ENCODE measurements around the gene INHBE. TPM values are rescaled to one million over a fixed set of nuclear protein-coding genes. Genes with fewer than 3 reads are reported as not detected.
A peak's percentile ranks its signal among the peaks of the same experiment; 100 is the strongest.

The INHBE gene
- total RNA-seq, 4 donors from 2014 or later: not detected

DNA sequence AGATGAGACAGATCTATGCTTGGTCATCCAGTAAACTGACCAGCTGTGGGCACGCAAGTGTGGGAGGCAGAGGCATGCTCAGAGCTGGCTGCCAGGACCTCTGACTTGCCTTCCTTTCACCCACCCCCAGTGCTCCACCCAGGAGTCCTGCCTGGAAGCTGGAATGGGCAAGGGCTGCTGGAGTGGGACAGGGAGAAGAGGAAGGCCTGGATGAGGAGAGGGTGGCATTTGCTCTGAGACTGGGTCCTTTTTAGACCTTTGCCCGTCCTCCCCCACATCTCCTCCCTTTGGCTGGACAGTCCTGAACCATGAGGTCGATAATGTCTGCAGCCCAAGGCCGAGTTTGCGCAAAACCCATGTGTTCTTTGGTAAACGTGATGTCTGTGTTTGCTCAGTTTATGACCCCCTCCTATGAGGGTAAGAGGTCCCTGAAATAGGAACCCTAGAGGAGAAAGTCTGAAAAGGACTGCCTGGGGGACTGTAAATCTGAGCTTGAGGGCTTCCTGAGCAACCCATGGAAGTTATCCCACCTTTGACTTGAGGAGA, 3.8 kb upstream of the INHBE start:
- H3K4me3 ChIP-seq: no peak overlapping the region
- H3K9me3 ChIP-seq: no peaks in the 10 kb centered on the region
- H3K36me3 ChIP-seq: no peaks in the 10 kb centered on the region
- intact Hi-C loops (cut with DNase I; ENCODE audit: low total_unique reads): no loop called here
- TF ChIP-seq, protein P1, sequence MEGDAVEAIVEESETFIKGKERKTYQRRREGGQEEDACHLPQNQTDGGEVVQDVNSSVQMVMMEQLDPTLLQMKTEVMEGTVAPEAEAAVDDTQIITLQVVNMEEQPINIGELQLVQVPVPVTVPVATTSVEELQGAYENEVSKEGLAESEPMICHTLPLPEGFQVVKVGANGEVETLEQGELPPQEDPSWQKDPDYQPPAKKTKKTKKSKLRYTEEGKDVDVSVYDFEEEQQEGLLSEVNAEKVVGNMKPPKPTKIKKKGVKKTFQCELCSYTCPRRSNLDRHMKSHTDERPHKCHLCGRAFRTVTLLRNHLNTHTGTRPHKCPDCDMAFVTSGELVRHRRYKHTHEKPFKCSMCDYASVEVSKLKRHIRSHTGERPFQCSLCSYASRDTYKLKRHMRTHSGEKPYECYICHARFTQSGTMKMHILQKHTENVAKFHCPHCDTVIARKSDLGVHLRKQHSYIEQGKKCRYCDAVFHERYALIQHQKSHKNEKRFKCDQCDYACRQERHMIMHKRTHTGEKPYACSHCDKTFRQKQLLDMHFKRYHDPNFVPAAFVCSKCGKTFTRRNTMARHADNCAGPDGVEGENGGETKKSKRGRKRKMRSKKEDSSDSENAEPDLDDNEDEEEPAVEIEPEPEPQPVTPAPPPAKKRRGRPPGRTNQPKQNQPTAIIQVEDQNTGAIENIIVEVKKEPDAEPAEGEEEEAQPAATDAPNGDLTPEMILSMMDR (IDR thresholded peaks at IDR 0.05): no peak
- no peak for TF ChIP-seq POLR2A (IDR thresholded peaks at IDR 0.05)
- H3K4me1 ChIP-seq: peaks cover 0 to 7% of the 10 kb centered on the region in 2 donors
- DNase-seq: no peak
- no peak overlapping the region for H3K27ac ChIP-seq
- H3K27me3 ChIP-seq: no peaks in the 10 kb centered on the region

DNA sequence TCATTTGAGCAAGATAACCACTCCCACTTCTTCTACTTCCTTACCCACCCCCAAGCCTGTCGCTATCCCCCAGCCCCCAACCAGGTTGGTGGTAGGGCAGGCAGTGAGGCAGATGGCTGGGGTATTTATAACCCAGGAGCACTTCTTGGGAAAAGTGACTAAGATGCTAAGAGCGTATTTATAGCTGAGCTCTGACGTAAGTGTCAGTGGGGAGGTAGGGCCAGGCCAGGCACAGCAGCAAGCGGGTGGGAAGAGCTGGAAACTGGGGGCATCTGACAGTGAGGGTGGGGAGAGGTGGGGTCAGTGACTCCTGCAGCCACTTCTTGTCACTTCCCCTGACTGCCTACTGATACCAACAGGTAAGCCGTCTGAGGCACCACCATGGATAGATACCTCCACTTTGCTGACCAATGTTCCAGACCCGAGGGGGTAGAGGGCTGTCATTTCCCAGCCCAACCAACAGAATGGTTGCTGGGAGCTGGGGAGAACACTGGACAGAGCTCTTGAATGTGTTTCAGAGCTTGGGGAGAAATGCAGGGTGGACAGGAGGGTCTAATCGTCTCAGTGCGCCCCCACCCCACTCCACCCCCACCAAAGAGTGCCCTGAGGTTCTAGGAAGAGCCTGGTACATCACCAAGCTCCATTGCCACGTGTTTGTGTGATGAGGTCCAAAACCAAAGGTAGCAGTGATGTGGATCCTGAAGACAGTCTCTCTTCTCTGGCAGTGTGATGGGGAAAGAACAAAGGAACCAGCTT, 2.7 kb upstream of the INHBE start:
- Histone ChIP-seq H3K4me3 (no peak overlapping the region), H3K9me3 (no peaks in the 10 kb centered on the region), H3K4me1 (peaks cover 0 to 7% of the 10 kb centered on the region in 2 donors), H3K36me3 (no peaks in the 10 kb centered on the region), H3K27ac (peak overlapping the region; percentile 27 to 57), H3K27me3 (no peaks in the 10 kb centered on the region)
- no peak for DNase-seq
- TF ChIP-seq, protein P1 (IDR thresholded peaks at IDR 0.05): no peak
- no peak for TF ChIP-seq POLR2A (IDR thresholded peaks at IDR 0.05)
- intact Hi-C loops (cut with DNase I; ENCODE audit: low total_unique reads): no loop called here

DNA sequence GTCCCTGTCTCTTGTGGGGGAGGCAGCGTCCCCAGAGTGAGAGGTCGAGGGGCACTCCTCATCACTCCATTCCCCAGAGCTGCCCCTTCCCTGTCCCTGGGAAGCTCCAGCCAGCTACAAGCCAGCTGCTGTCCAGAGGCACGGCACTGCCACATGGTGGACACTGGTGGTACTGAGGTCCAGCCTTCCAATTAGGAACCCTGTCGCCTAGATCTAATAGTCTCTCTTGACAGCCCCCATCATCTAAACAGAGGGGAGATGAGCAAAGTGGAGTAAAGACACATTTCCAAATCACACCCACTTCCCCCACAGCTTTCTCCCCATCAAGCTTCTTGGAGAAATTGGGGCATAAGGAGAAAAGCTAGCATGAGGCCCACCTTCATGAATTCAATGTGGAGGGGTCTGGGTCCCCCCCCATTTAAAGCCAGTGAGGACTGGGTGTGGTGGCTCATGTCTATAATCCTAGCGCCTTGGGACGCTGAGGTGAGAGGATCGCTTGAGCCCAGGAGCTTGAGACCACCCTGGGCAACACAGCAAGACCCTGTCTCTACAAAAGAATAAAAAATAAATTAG, 2.1 kb upstream of the INHBE start:
- intact Hi-C loops (cut with DNase I; ENCODE audit: low total_unique reads): no loop called here
- peak overlapping the region in 1 of 2 donors; percentile 57 for H3K27ac ChIP-seq
- peak; percentile 72 to 75 for DNase-seq
- H3K36me3 ChIP-seq: no peaks in the 10 kb centered on the region
- TF ChIP-seq, protein P1 (IDR thresholded peaks at IDR 0.05): peak; percentile 85 to 90 (median 88)
- no peak for TF ChIP-seq POLR2A (IDR thresholded peaks at IDR 0.05)
- no peak overlapping the region for H3K4me3 ChIP-seq
- no peaks in the 10 kb centered on the region for H3K9me3 ChIP-seq
- no peaks in the 10 kb centered on the region for H3K27me3 ChIP-seq
- H3K4me1 ChIP-seq: peaks cover 0 to 7% of the 10 kb centered on the region in 2 donors

- TF ChIP-seq, protein P1 (IDR thresholded peaks at IDR 0.05): no peak
- no peak for TF ChIP-seq POLR2A (IDR thresholded peaks at IDR 0.05)
- intact Hi-C loops (cut with DNase I; ENCODE audit: low total_unique reads): no loop called here
- no peak overlapping the region for H3K27ac ChIP-seq
- H3K4me3 ChIP-seq: no peak overlapping the region
- no peaks in the 10 kb centered on the region for H3K9me3 ChIP-seq
- peaks cover 0 to 7% of the 10 kb centered on the region in 2 donors for H3K4me1 ChIP-seq
- no peaks in the 10 kb centered on the region for H3K27me3 ChIP-seq
- no peaks in the 10 kb centered on the region for H3K36me3 ChIP-seq
- DNase-seq: no peak
Measured at GRCh38 chr12:57454213-57454565, 918 bp upstream of the INHBE start.

Measured in uterus (tissue), 4 donors.